Left cardiac atrium (tissue), 4 donors: ENCODE measurements around the gene LIN7A. TPM values are rescaled to one million over a fixed set of nuclear protein-coding genes. Genes with fewer than 3 reads are reported as not detected.

ENCODE experiments used
- ATAC-seq, 2 donors: fragments of 200-7000 bp; cut with Tn5 transposase; one replicate each; pipeline ENCODE4 v1.9.1; 2020; ENCODE audit warnings: mild to moderate bottlenecking in 2 of 2, moderate library complexity in 2 of 2
- DNase-seq: peaks from one replicate; pipeline ENCODE4 v3.0.0-alpha.2; 2020
- intact Hi-C, 2 donors: fragments of 100-400 bp; cut with DNase I; formaldehyde crosslinking; loops; one replicate each; pipeline versions ENCODE4 v1.14.1 to v1.15.1; 2022 to 2023
- total RNA-seq, 2 donors: library from RNA; stranded (reverse); fragmentation: NEBNext Ultra II Directional; extraction: Animal tissue kit (Norgen Biotek cat#: 25700); gene quantifications; one replicate each; pipeline ENCODE4 v1.2.1, GENCODE V29; 2021
- donor health status: DM: no; HTN: yes; CAD: no.
- donor health status: DM: no; HTN: yes; CAD: no; lungs with severe emphysema.
- donor health status: DM: yes; HTN: yes; CAD: no.
- donor health status: Dilated cardiomyopathy.

Gene LIN7A
- total RNA-seq, 2 donors from 2014 or later: 13.6 to 16.1 TPM

GRCh38 chr12:80867941-80868340, 69.8 kb downstream of the LIN7A start:
- DNase-seq: no peak
- ATAC-seq: no peak
- intact Hi-C loops: no loop called here

DNA sequence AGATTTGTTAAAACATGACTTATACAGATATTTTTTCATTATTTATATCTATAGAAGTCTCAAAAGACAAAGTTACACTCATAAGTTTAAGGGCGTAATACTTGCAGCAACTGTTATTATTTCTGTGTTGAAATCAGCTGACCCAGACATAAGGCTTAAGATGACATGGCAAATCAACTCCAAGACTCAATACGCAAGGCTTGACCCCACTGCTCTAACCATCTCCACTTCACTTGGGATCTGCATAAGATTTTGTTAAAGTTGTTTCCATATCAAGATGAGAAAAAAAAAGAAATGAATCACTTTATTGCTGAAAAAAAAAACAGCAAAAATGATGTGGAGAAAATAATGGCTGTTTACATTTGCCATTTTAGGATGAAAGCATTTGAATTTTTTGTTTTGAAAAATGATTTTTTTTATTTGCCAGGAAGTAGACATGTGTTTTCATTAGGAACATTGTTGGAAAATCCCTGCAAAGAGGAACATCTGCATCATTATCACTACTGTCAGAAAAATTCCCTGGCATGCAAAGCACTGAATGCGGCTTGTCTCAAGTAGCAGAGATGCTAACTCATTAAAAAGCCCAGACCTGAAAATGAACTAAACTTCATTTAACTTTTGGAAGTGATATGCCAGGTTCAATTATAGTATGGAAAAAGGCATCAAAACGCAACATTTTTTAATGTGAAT, 73.5 kb downstream of the LIN7A start:
- ATAC-seq (no peak), DNase-seq (no peak)
- intact Hi-C loops: no loop called here

DNA sequence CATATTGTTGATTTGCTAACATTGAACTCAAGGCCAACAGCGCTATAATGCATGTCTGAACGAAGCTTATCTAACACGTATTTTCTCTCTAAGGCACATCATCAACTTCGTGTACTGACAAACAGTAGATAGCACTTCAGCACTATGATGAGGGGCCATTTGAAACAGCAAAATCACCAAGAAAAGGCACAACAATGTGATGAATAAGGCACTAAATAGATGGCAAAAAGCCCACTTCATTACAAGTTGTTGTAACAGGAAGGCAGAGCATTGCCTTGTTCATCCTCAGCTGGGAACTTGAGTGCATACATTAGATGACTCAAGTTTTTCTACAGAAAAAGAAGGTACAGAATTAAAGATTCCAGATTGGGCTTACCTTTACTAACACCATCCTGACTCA, 75.2 kb downstream of the LIN7A start:
- intact Hi-C loops: no loop called here
- DNase-seq (no peak), ATAC-seq (no peak)

DNA sequence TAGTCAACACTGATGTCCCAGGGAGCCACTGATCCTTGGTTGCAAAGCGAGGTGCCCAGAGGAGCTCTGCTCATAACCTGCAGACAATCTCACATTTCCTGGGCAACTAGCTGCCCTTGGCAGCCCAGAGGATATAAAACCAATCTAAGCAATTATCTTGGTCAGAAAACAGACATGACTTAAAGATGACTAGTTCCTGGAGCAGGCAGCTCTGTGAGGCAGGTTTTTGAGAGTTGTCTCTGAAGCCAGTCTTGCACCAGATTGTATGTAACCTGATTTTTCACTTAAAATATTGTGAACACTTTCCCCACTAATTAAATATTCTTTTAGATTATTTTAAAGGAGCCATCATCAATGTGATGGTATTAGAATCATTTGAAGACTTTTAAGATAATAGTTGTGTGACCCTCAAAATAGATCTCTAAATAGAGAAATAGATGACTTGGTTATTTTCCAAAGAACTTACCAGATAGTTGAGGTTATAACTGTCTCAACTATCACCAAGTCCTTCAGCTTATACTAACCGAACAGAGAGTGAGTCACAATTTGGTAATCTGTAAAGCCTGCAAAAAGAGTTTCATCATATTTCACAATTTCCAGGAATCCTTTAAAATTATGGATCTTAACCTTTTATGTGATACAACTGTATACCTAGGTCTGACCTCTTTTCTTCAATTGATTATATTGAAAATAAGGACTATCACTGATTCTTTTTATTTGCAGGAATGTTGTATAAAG, 75.9 kb downstream of the LIN7A start:
- DNase-seq: no peak
- ATAC-seq: no peak
- intact Hi-C loops: no loop called here

GRCh38 chr12:80860928-80861327, 76.8 kb downstream of the LIN7A start:
- intact Hi-C loops: no loop called here
- DNase-seq (no peak), ATAC-seq (peak in 1 of 2 donors; percentile 28)

DNA sequence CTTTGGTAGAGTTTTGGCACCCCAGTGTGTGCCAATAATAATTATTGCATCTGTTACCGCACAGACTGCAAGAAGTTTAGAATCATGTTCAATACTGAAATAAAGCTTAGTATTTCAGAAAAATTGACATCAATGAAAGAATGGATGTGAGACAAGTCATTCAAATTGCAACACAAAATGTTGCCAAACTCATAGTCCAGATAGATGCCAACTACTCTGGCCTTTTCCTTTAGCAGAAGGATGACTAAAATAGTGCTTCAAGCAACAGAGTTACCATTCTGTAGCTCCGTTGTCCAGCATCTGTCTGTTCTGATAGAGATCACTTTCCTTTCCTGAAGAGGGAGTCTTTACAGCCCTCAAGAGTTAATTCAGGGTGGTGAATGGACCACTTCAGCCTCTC, 77.5 kb downstream of the LIN7A start:
- intact Hi-C loops: no loop called here
- no peak for DNase-seq
- ATAC-seq: no peak

- DNase-seq (no peak), ATAC-seq (no peak)
- intact Hi-C loops: no loop called here
Observed at GRCh38 chr12:80858356-80858755, 79.4 kb downstream of the LIN7A start.

GRCh38 chr12:80857311-80857710, 80.4 kb downstream of the LIN7A start:
- no peak for ATAC-seq
- intact Hi-C loops: no loop called here
- DNase-seq: no peak

GRCh38 chr12:80849337-80849736, 88.4 kb downstream of the LIN7A start:
- DNase-seq (no peak), ATAC-seq (no peak)
- intact Hi-C loops: no loop called here

DNA sequence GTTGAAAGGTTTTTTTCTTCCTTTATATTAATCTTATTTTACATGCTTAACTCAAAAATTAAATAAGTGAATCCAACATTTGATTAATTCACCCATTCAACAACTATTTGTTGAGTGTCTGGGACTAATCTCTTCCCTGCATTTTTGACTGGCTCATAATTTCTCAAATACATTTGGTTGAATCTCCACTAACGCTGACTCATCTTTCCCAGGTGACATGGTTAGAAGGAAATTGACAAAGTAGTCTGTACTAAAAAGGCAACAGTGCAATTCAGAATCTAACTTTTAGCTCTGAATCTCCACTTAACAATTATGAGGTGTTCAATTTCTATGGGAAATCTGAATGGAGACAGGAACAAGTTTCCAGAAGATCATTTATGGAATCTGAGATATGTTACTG, 88.9 kb downstream of the LIN7A start:
- intact Hi-C loops: no loop called here

DNA sequence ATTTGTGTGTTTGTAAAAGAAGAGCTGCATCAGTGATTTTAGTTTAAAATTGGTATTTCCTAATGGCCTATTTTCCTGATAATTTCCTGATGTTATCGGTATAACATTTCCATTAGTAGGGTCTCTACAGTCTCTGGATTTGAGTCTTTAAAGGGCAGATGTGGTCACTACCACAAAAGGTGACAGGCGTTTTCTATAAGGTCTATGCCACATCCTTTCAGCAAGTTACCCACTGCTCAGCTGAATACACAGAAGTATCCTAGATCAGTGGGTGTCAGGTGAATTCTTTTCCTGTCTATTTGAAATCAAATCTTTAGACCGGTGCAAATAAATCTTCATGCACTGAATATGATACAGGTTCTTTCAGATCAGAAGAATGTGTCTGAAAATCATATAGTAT, 90.2 kb downstream of the LIN7A start:
- intact Hi-C loops: no loop called here
- no peak for DNase-seq
- ATAC-seq: no peak

More for the DNA sequence above, 88.9 kb downstream of the LIN7A start:
- no peak for ATAC-seq
- no peak for DNase-seq

DNA sequence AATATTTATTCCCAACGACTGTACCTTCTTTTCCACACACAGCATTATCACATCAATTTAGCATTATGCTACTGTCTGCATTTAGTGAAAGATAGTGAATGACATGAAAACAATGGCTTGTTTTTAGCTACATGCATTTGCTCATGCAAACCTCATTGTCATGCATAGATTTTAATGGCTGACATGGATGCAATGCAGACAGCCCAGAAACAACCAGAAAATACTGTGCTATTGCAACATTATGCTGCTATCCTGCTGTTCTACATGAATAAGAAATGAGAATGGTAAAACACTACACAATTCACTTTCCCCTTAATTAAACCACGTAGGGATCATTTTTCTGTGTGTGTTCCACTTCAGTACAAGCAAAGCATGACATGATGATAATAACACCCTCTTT, 90.8 kb downstream of the LIN7A start:
- ATAC-seq: no peak
- DNase-seq: no peak
- intact Hi-C loops: no loop called here

GRCh38 chr12:80845639-80846038, 92.1 kb downstream of the LIN7A start:
- ATAC-seq: no peak
- no peak for DNase-seq
- intact Hi-C loops: no loop called here

GRCh38 chr12:80843969-80844368, 93.8 kb downstream of the LIN7A start:
- no peak for DNase-seq
- no peak for ATAC-seq
- intact Hi-C loops: no loop called here

DNA sequence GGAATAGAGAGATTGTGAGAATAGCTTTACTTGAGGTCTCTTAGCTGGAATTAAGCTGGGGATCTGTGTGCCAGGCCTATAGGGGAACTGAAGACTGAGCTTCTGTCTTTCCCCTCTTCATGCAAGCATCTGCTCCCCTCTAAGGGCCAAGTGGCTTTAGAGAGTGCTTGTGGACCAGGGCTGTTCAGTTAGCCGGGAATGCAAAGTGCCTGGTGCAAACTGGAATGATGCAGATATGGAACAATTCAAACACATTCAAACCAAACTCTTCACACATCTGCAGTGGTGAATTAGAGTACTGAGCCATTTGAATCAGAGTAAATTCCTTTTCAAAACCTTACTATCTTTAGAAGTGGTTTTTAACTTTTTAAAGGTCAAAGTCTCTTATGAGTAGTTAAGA, 99.0 kb downstream of the LIN7A start:
- ATAC-seq (peak; percentile 23 to 72), DNase-seq (no peak)

GRCh38 chr12:80838024-80838658, 99.6 kb downstream of the LIN7A start:
- ATAC-seq: peak in 1 of 2 donors; percentile 50
- intact Hi-C loops: loop anchor here (5.0 kb wide), 2 partner anchors 99 to 104 kb away; partner anchors contain the start of gene LIN7A (in 1 of the 2)
- DNase-seq: no peak

More for the DNA sequence above, 99.0 kb downstream of the LIN7A start:
- intact Hi-C loops: loop anchor here (5.0 kb wide), 2 partner anchors 99 to 104 kb away; partner anchors contain the start of gene LIN7A (in 1 of the 2)

- DNase-seq: no peak
- intact Hi-C loops: loop anchor here (5.0 kb wide), 2 partner anchors 100 to 105 kb away; partner anchors contain the start of gene LIN7A (in 1 of the 2)
Observed at GRCh38 chr12:80837342-80837978, 100.3 kb downstream of the LIN7A start.

DNA sequence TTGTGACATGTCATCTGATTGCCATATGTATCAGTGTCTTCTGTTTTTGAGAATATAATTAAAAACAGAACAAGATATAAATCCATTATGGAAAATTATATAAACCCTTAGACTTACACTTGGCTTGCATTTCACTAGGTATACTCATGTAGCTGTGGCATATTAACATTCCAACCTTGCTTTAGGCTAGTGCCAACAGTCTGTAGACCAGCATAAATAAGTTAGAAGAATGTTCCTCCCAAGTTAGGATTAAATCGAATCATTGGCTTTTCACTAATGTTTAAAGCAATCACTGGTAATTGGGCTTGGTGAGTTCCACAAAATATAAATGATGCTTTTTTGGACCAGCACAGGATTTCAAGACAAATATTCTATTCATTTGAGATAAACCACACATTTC, 103.0 kb downstream of the LIN7A start:
- ATAC-seq (no peak), DNase-seq (no peak)
- intact Hi-C loops: loop anchor here (5.0 kb wide), 2 partner anchors 103 to 108 kb away; partner anchors contain the start of gene LIN7A (in 1 of the 2)

More at GRCh38 chr12:80837342-80837978, 100.3 kb downstream of the LIN7A start:
- peak; percentile 81 to 89 for ATAC-seq

DNA sequence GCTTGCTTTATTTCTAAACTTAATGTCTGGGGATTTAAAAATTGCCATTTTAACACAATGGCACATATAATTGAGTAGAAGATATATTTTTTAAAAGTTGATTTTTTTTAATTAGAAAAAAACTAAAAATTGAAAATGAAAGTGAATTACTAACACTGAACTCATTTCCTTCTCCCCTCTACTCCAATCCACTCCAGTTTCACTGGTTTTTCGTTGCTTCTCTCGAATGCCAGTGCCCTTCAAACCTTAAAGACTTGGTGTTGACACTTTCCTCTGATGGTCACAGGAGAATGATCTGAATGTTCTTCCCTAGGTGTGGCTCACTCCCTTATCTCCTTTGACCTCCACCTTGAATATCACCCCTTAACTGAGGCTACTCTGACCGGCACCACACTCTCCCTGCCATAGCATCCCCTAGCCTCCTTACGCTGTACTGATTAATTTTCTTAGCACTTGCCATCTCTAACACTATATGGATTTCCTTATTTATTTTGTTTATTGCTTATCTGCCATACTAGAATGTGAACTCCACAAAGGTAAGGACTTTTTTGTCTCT, 107.1 kb downstream of the LIN7A start:
- DNase-seq (no peak), ATAC-seq (peak in 1 of 2 donors; percentile 34)
- intact Hi-C loops: no loop called here
